Lung (tissue), 12 donors: ENCODE data around the gene ANKFN1. TPM values are rescaled to one million over a fixed set of nuclear protein-coding genes. Genes with fewer than 3 reads are reported as not detected.

Source experiments
- ATAC-seq: fragments of 200-7000 bp; cut with Tn5 transposase; one replicate; pipeline ENCODE4 v1.9.1; 2020; ENCODE audit warnings: moderate number of reproducible peaks; ENCODE audit not compliant: insufficient read depth, low FRiP score
- DNase-seq, 3 donors: peaks; one replicate each; pipeline ENCODE4 v3.0.0-alpha.2; 2013 to 2017
- H3K27ac ChIP-seq, 2 donors: one replicate each; pipeline ENCODE4 v1.5.1; 2013; ENCODE audit warnings: mild to moderate bottlenecking in 2 of 2, moderate library complexity in 2 of 2, control low read depth in 1 of 2, inconsistent platforms in 1 of 2, low read depth in 1 of 2, low read length in 1 of 2
- H3K27me3 ChIP-seq, 3 donors: one replicate each; pipeline ENCODE4 v1.5.1; 2013; ENCODE audit warnings: low read length in 2 of 3; ENCODE audit not compliant: control insufficient read depth in 3 of 3, insufficient read depth in 3 of 3
- H3K36me3 ChIP-seq, 4 donors: one replicate each; pipeline ENCODE4 v1.5.1; 2013; ENCODE audit warnings: low read length in 4 of 4, mild to moderate bottlenecking in 1 of 4, moderate library complexity in 1 of 4; ENCODE audit not compliant: control insufficient read depth in 4 of 4, insufficient read depth in 4 of 4
- H3K4me1 ChIP-seq, 5 donors: one replicate each; pipeline ENCODE4 v1.5.1; 2013; ENCODE audit warnings: low read length in 5 of 5, mild to moderate bottlenecking in 2 of 5, moderate library complexity in 1 of 5; ENCODE audit not compliant: control insufficient read depth in 5 of 5, insufficient read depth in 5 of 5
- H3K4me3 ChIP-seq: one replicate; pipeline ENCODE4 v1.5.1; 2013; ENCODE audit warnings: mild to moderate bottlenecking, control low read depth, moderate library complexity
- H3K9ac ChIP-seq, 2 donors: one replicate each; pipeline ENCODE4 v1.5.1; 2013; ENCODE audit warnings: low read length in 2 of 2, control low read depth in 1 of 2; ENCODE audit not compliant: insufficient read depth in 1 of 2
- H3K9me3 ChIP-seq, 4 donors: one replicate each; pipeline ENCODE4 v1.5.1; 2013; ENCODE audit warnings: low read length in 3 of 4, mild to moderate bottlenecking in 1 of 4, moderate library complexity in 1 of 4; ENCODE audit not compliant: control insufficient read depth in 4 of 4, insufficient read depth in 3 of 4
- WGBS, 2 donors: extraction: QIAGEN DNeasy Blood & Tissue Kit; methylation state at CpG; one replicate each; pipeline ENCODE4 v1.1.7; 2013; 5-methylcytosine and 5-hydroxymethylcytosine counted together
- polyA plus RNA-seq, 2 donors: library from polyadenylated mRNA; stranded (reverse); fragments of 200-250 nt; gene quantifications; one replicate each; pipeline ENCODE4 v1.2.1, GENCODE V29; 2013
- total RNA-seq, 2 donors: library from RNA; depleted of rRNA in 1 of 2; stranded (reverse); fragments of >200 nt in 1 of 2; gene quantifications; one replicate each; pipeline ENCODE4 v1.2.1, GENCODE V29; 2014 to 2021
- TF ChIP-seq, protein P1 (sequence below): IDR thresholded peaks from 2 replicates; pipeline ENCODE4 v1.5.1; 2012; ENCODE audit warnings: mild to moderate bottlenecking; ENCODE audit errors: control extremely low read depth, extremely low read depth
- donor health status: control.
- donor health status: control.
- donor health status: Bipolar disorder and iron deficiency.
- donor health status: healthy.
- donor health status: DM: yes; HTN: yes; CAD: no.

The ANKFN1 gene
- total and polyA plus RNA-seq, 4 donors = 0.39 to 8.5 (median 3.4) TPM

GRCh38 chr17:56317351-56318208 is 164.3 kb downstream of the ANKFN1 start:
- Histone ChIP-seq H3K27me3 (no peaks in the 10 kb centered on the region), H3K36me3 (no peaks in the 10 kb centered on the region), H3K4me1 (no peaks in the 10 kb centered on the region), H3K27ac (no peak overlapping the region), H3K4me3 (no peak overlapping the region), H3K9me3 (no peaks in the 10 kb centered on the region), H3K9ac (no peak overlapping the region)
- WGBS, 2 donors = 59 to 60% methylated on average over 4 of the region's 4 CpGs
- DNase-seq (peak in 1 of 3 donors; percentile 5), ATAC-seq (no peak)
- TF ChIP-seq, protein P1, sequence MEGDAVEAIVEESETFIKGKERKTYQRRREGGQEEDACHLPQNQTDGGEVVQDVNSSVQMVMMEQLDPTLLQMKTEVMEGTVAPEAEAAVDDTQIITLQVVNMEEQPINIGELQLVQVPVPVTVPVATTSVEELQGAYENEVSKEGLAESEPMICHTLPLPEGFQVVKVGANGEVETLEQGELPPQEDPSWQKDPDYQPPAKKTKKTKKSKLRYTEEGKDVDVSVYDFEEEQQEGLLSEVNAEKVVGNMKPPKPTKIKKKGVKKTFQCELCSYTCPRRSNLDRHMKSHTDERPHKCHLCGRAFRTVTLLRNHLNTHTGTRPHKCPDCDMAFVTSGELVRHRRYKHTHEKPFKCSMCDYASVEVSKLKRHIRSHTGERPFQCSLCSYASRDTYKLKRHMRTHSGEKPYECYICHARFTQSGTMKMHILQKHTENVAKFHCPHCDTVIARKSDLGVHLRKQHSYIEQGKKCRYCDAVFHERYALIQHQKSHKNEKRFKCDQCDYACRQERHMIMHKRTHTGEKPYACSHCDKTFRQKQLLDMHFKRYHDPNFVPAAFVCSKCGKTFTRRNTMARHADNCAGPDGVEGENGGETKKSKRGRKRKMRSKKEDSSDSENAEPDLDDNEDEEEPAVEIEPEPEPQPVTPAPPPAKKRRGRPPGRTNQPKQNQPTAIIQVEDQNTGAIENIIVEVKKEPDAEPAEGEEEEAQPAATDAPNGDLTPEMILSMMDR = no peak

- H3K4me1 ChIP-seq = no peaks in the 10 kb centered on the region
- no peak overlapping the region for H3K4me3 ChIP-seq
- no peaks in the 10 kb centered on the region for H3K9me3 ChIP-seq
- ATAC-seq = peak; percentile 60
- no peaks in the 10 kb centered on the region for H3K36me3 ChIP-seq
- TF ChIP-seq, protein P1 = no peak
- WGBS, 2 donors = 39 to 41% methylated on average over 3 of the region's 3 CpGs
- DNase-seq = peak in 2 of 3 donors; percentile 31 to 59
- no peaks in the 10 kb centered on the region for H3K27me3 ChIP-seq
- no peak overlapping the region for H3K27ac ChIP-seq
- no peak overlapping the region for H3K9ac ChIP-seq
Observed at GRCh38 chr17:56319531-56319930, 166.3 kb downstream of the ANKFN1 start.

- WGBS, 2 donors = 45 to 57% methylated on average over 7 of the region's 7 CpGs
- Histone ChIP-seq H3K9ac (no peak overlapping the region), H3K9me3 (no peaks in the 10 kb centered on the region), H3K4me1 (no peaks in the 10 kb centered on the region), H3K36me3 (no peaks in the 10 kb centered on the region), H3K4me3 (no peak overlapping the region), H3K27me3 (no peaks in the 10 kb centered on the region), H3K27ac (no peak overlapping the region)
- TF ChIP-seq, protein P1 = no peak
- DNase-seq (no peak), ATAC-seq (no peak)
Observed at GRCh38 chr17:56320443-56320842, 167.2 kb downstream of the ANKFN1 start.
